Caco-2 (cell line): ENCODE results near the gene DPM2. TPM values are rescaled to one million over a fixed set of nuclear protein-coding genes. Genes with fewer than 3 reads are reported as not detected.

Source experiments
- BruUV-seq: library from RNA; stranded (reverse); fragments of 400-500 nt; replicated peaks from 2 replicates; lab custom pipeline; 2021; lab: Mats Ljungman, UMichigan
- CTCF ChIA-PET: fragments of 300-600 bp; sonication (Branson Sonifier 250); formaldehyde crosslinking; loops from one replicate; lab custom pipeline; 2022; ENCODE audit warnings: antibody characterized with exemption; lab: Charles Lee
- POLR2A ChIA-PET: fragments of 300-600 bp; sonication (Branson Sonifier 250); formaldehyde crosslinking; loops from one replicate; lab custom pipeline; 2022; ENCODE audit warnings: antibody characterized with exemption; lab: Charles Lee
- DNase-seq, 2 experiments: peaks; one replicate each; pipeline versions ENCODE4 v3.0.0 to v3.0.0-alpha.2; 2020 to 2022
- H3K27me3 ChIP-seq: replicated peaks from 2 replicates; pipeline ENCODE4 v1.6.0; 2011; ENCODE audit warnings: low read length; ENCODE audit not compliant: control insufficient read depth, insufficient read depth
- H3K36me3 ChIP-seq: 2 replicates; pipeline ENCODE4 v1.5.1; 2011; ENCODE audit warnings: low read length; ENCODE audit not compliant: control insufficient read depth, insufficient read depth
- H3K4me1 ChIP-seq: fragments of 250-450 bp; sonication (Bioruptor Pico); 2 replicates; pipeline ENCODE4 v1.5.1; 2020; ENCODE audit warnings: mild to moderate bottlenecking
- H3K4me3 ChIP-seq: 2 replicates; pipeline ENCODE4 v1.5.1; 2011; ENCODE audit warnings: low read depth, mild to moderate bottlenecking, control low read depth, low read length
- H3K9me3 ChIP-seq: fragments of 250-450 bp; sonication (Bioruptor Pico); 2 replicates; pipeline ENCODE4 v1.5.1; 2020; ENCODE audit warnings: mild to moderate bottlenecking, moderate library complexity
- H3K27ac Mint-ChIP-seq: one replicate; pipeline ENCODE4 v1.8.0; 2022; ENCODE audit warnings: mixed read lengths; ENCODE audit not compliant: unreplicated experiment
- H3K27me3 Mint-ChIP-seq: one replicate; pipeline ENCODE4 v1.8.0; 2022; ENCODE audit warnings: mixed read lengths; ENCODE audit not compliant: insufficient read depth, unreplicated experiment
- H3K36me3 Mint-ChIP-seq: one replicate; pipeline ENCODE4 v1.8.0; 2022; ENCODE audit warnings: mild to moderate bottlenecking, mixed read lengths; ENCODE audit not compliant: insufficient read depth, unreplicated experiment
- H3K4me1 Mint-ChIP-seq: one replicate; pipeline ENCODE4 v1.8.0; 2022; ENCODE audit warnings: low read depth, mixed read lengths; ENCODE audit not compliant: unreplicated experiment
- H3K4me3 Mint-ChIP-seq: one replicate; pipeline ENCODE4 v1.8.0; 2022; ENCODE audit warnings: mild to moderate bottlenecking, moderate library complexity, mixed read lengths; ENCODE audit not compliant: unreplicated experiment
- H3K9me3 Mint-ChIP-seq: one replicate; pipeline ENCODE4 v1.8.0; 2022; ENCODE audit warnings: mixed read lengths; ENCODE audit not compliant: unreplicated experiment
- CTCF ChIP-seq, 2 experiments: fragments of 200-600 bp in 1 of 2; IDR thresholded peaks; 1 replicate in 1 of 2; 2 replicates in 1 of 2; pipeline versions ENCODE4 v1.5.1 to v1.8.0; 2011 to 2022; ENCODE audit warnings: antibody characterized with exemption in 1 of 2, control low read depth in 1 of 2, inconsistent platforms in 1 of 2, low read depth in 1 of 2, low read length in 1 of 2, mild to moderate bottlenecking in 1 of 2, moderate library complexity in 1 of 2; ENCODE audit not compliant: insufficient read depth in 1 of 2, severe bottlenecking in 1 of 2, unreplicated experiment in 1 of 2
- intact Hi-C: fragments of 100-400 bp; cut with micrococcal nuclease; formaldehyde crosslinking; loops from one replicate; pipeline ENCODE4 v1.10.0; 2022; ENCODE audit not compliant: unreplicated experiment
- total RNA-seq: library from RNA; stranded (reverse); gene quantifications from 2 replicates; pipeline ENCODE4 v1.2.3, GENCODE V29; 2022

DPM2 gene
- total RNA-seq, 1 experiment from 2014 or later: 38.7 TPM

GRCh38 chr9:127895811-127896210, 41.8 kb downstream of the DPM2 start:
- Mint-ChIP-seq H3K27me3 (no peaks in the 10 kb centered on the region), H3K9me3 (peaks cover 25% of the 10 kb centered on the region), H3K4me1 (peaks cover 13% of the 10 kb centered on the region), H3K36me3 (peaks cover 56% of the 10 kb centered on the region), H3K27ac (no peak overlapping the region), H3K4me3 (no peak overlapping the region)
- intact Hi-C loops: no loop called here
- POLR2A ChIA-PET: no interaction called here
- no peaks in the 10 kb centered on the region for H3K27me3 ChIP-seq
- H3K9me3 ChIP-seq: peaks cover 23% of the 10 kb centered on the region
- BruUV-seq: no TSS peak
- H3K4me1 ChIP-seq: peaks cover 30% of the 10 kb centered on the region
- CTCF ChIA-PET: interaction anchor here (0.8 kb wide), 1 partner anchor 26 kb away, joined by 4 read pairs; no protein-coding TSS in a partner anchor
- no peak for DNase-seq
- TF ChIP-seq CTCF (IDR thresholded peaks at IDR 0.05; ENCODE audit: insufficient read depth in 1 of 2, low read depth in 1 of 2, low read length in 1 of 2, severe bottlenecking in 1 of 2, unreplicated experiment in 1 of 2): no peak
- H3K36me3 ChIP-seq: peaks cover 25% of the 10 kb centered on the region
- no peak overlapping the region for H3K4me3 ChIP-seq

- H3K9me3 Mint-ChIP-seq: peaks cover 25% of the 10 kb centered on the region
- ChIA-PET POLR2A (interaction anchor here (0.7 kb wide), 1 partner anchor 93 kb away, joined by 4 read pairs; no protein-coding TSS in a partner anchor), CTCF (interaction anchor here (0.5 kb wide), 1 partner anchor 39 kb away, joined by 3 read pairs; no protein-coding TSS in a partner anchor)
- no peak overlapping the region for H3K4me3 Mint-ChIP-seq
- H3K27me3 Mint-ChIP-seq: no peaks in the 10 kb centered on the region
- H3K9me3 ChIP-seq: peaks cover 23% of the 10 kb centered on the region
- no TSS peak for BruUV-seq
- H3K36me3 ChIP-seq: peaks cover 25% of the 10 kb centered on the region
- TF ChIP-seq CTCF (IDR thresholded peaks at IDR 0.05; ENCODE audit: insufficient read depth in 1 of 2, low read depth in 1 of 2, low read length in 1 of 2, severe bottlenecking in 1 of 2, unreplicated experiment in 1 of 2): no peak
- peaks cover 12% of the 10 kb centered on the region for H3K4me1 Mint-ChIP-seq
- no peak overlapping the region for H3K27ac Mint-ChIP-seq
- DNase-seq: no peak
- H3K4me1 ChIP-seq: peaks cover 17% of the 10 kb centered on the region
- H3K4me3 ChIP-seq: no peak overlapping the region
- peaks cover 57% of the 10 kb centered on the region for H3K36me3 Mint-ChIP-seq
- intact Hi-C loops: no loop called here
- no peaks in the 10 kb centered on the region for H3K27me3 ChIP-seq
These were observed 44.3 kb downstream of the DPM2 start for GRCh38 chr9:127893392-127893791.

- H3K36me3 Mint-ChIP-seq: peaks cover 54% of the 10 kb centered on the region
- no TSS peak for BruUV-seq
- peaks cover 12% of the 10 kb centered on the region for H3K4me1 ChIP-seq
- intact Hi-C loops: no loop called here
- H3K9me3 Mint-ChIP-seq: peaks cover 25% of the 10 kb centered on the region
- ChIA-PET CTCF (no interaction called here), POLR2A (interaction anchor here (0.7 kb wide), 1 partner anchor 93 kb away, joined by 4 read pairs; no protein-coding TSS in a partner anchor)
- no peak overlapping the region for H3K27ac Mint-ChIP-seq
- no peak for TF ChIP-seq CTCF (IDR thresholded peaks at IDR 0.05; ENCODE audit: insufficient read depth in 1 of 2, low read depth in 1 of 2, low read length in 1 of 2, severe bottlenecking in 1 of 2, unreplicated experiment in 1 of 2)
- DNase-seq: no peak
- peaks cover 12% of the 10 kb centered on the region for H3K4me1 Mint-ChIP-seq
- H3K27me3 Mint-ChIP-seq: no peaks in the 10 kb centered on the region
- H3K27me3 ChIP-seq: no peaks in the 10 kb centered on the region
- H3K9me3 ChIP-seq: peaks cover 23% of the 10 kb centered on the region
- no peak overlapping the region for H3K4me3 Mint-ChIP-seq
- H3K4me3 ChIP-seq: no peak overlapping the region
- peaks cover 25% of the 10 kb centered on the region for H3K36me3 ChIP-seq
These were observed 44.8 kb downstream of the DPM2 start for GRCh38 chr9:127892831-127893230.
